NCI-H774 (cell line): ENCODE data around the gene TCF23.
A peak's percentile ranks its signal among the peaks of the same experiment; 100 is the strongest.
"Not testable (repeated sequence)": the region's sequence is repeated elsewhere in the genome, so short reads cannot be mapped to it uniquely, and the experiment has no call there.

Experiments
- DNase-seq: peaks from one replicate; lab custom pipeline; 2025; lab: John Stamatoyannopoulos, UW

The TCF23 gene

DNA sequence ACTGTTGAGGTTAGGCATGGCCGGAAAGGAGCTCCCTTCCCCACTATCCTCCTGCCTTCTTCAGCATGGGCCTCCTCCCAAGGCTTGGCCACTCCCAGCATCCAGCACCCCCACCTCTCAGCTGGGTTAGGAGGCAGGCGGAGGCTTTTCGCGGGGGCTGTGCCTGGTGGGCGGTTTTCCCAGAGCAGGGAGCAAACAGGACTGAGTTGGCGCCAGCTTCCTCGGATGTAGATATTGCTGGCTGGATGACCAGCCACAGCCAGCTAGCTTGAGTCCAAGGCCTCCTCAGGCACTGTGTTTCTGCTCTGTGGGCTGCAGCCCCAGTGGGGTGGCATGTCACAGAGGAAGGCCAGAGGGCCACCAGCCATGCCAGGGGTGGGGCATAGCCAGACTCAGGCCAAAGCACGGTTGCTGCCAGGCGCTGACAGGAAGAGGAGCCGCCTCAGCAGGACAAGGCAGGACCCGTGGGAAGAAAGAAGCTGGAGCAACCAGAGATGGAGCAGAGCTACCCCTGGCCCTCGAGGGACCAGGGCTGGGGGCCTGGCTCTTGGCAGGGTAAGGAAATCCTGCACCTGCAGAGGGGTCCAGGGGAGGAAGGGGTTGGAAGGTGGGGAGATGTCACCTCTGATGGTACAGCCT is at the start of gene TCF23:
Gene TCF23, plus strand, starts transcription at position 204 of the 639 bp plus-strand sequence. Its CDS starts 130 bp downstream, at position 334.
- DNase-seq, result no peak

DNA sequence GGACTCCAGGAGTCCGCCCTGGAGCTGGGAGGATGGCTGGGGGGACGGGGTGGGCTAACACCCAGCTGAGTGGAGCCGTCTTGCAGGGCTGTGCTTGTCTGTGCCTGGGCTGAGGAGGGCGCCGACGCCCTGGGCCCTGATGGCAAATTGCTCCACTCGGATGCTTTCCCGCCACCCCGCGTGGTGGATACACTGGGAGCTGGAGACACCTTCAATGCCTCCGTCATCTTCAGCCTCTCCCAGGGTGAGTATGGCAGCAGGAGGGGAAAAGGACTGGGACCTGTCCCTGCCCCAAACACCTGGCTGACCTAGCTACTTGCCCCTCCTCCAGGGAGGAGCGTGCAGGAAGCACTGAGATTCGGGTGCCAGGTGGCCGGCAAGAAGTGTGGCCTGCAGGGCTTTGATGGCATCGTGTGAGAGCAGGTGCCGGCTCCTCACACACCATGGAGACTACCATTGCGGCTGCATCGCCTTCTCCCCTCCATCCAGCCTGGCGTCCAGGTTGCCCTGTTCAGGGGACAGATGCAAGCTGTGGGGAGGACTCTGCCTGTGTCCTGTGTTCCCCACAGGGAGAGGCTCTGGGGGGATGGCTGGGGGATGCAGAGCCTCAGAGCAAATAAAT is 49.4 kb upstream of the TCF23 start:
- DNase-seq, result no peak

DNA sequence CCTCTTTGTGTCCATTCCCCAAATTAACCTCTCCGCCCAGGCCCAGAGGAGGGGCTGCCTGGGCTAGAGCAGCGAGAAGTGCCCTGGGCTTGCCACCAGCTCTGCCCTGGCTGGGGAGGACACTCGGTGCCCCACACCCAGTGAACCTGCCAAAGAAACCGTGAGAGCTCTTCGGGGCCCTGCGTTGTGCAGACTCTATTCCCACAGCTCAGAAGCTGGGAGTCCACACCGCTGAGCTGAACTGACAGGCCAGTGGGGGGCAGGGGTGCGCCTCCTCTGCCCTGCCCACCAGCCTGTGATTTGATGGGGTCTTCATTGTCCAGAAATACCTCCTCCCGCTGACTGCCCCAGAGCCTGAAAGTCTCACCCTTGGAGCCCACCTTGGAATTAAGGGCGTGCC is 48.8 kb upstream of the TCF23 start:
- no peak for DNase-seq

DNA sequence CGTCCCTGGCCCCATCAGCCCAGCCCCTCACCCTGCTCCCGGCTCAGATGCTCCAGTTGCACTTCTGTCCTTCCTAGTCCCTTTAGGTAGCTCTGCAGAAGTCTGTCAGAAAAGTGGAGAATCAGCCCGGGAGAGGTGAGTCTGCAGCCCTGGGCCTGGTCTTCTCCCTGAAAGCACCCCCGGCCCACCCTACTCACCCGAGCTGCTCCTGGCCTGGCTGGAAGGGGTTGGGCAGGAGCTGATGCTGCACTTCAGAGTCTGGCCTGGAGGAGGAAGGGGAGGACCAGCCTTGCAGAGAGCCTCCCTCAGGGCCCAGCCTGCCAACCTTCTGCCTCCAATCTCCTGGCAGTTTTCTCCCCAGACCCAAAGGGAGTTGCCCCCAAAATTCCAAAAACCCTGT is 46.5 kb upstream of the TCF23 start:
- DNase-seq, result no peak

DNA sequence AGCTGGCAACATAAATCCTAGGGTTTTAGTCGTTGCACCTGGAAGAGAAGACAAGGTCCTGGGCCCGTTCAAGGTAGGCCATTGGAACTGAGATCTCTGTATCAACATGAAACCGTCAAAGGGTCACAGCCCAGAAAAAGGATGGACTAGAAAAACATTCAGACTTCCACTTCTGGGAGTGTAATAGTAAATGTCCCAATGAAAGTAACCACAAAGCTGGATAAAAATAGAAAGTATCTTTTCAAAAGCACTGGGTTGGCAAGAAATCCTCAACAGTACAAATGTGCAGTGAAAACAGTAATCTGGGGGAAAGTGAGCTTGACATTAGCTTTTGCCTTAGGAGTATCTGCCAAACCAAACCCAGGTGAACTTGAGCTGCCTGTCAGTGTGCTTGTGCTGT is 42.8 kb upstream of the TCF23 start:
- no peak for DNase-seq

DNA sequence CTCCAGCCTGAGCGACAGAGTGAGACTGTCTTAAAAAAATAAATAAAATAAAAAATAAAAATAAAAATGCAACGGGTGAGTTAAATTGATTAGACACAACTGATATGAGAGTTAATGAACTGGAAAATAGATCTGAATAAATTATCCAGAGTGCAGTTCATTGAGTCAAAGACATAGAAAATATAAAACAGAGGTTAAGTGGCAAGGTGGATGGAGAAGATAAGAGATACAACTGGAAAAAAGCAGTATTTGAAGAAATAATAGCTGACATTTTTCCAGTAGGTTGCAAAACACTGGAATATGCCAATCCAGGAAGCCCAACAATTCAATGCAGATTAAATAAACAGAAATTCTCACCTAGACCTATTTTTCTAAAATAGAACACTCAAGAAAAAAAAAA is 40.6 kb upstream of the TCF23 start:
- DNase-seq, result no peak

DNA sequence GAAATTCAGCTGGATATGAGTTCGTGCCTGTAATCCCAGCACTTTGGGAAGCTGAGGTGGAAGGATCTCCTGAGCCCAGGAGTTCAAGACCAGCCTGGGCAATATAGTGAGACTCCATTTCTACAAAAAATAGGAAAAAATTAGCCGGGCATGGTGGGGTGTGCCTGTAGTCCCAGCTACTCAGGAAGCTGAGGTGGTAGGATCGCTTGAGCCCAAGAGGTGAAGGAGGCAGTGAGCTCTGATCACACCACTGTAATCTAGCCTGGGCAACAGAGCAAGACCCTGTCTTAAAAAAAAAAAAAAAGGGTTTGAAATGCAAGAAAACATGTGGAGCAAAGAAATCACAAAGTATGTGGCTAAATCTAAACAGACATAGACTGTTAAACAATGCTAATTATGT is 39.7 kb upstream of the TCF23 start:
- DNase-seq, result no peak

DNA sequence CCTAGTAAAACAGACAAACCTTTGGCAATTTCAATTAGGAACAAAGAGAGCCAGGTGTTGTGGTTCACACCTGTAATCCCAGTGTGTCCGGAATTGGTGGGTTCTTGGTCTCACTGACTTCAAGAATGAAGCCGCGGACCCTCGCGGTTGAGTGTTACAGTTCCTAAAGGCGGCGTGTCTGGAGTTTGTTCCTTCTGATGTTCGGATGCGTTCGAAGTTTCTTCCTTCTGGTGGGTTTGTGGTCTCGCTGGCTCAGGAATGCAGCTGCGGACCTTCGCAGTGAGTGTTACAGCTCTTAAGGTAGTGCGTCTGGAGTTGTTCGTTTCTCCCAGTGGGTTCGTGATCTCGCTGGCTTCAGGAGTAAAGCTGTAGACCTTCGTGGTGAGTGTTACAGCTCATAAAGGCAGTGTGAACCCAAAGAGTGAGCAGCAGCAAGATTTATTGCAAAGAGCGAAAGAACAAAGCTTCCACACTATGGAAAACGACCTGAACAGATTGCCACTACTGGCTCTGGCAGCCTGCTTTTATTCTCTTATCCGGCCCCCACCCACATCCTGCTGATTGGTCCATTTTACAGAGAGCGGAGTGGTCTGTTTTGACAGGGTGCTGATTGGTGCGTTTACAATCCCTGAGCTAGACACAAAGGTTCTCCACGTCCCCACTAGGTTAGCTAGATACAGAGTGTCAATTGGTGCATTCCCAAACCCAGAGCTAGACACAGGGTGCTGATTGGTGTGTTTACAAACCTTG is 38.0 kb upstream of the TCF23 start:
- DNase-seq, result not testable (repeated sequence)

DNA sequence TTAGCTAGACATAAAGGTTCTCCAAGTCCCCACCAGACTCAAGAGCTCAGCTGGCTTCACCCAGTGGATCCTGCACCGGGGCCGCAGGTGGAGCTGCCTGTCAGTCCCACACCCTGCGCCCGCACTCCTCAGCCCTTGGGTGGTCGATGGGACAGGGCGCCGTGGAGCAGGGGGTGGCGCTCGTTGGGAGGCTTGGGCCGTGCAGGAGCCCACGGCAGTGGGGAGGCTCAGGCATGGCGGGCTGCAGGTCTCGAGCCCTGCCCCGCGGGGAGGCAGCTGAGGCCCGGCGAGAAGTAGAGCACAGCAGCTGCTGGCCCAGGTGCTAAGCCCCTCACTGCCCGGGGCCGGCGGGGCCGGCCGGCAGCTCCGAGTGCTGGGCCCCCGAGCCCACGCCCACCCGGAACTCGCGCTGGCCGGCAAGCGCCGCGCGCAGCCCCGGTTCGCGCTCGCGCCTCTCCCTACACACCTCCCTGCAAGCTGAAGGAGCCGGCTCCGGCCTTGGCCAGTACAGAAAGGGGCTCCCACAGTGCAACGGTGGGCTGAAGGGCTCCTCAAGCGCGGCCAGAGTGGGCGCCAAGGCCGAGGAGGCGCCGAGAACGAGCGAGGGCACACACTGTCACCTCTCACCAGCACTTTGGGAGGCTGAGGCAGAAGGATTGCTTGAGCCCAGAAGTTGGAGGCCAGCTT is 37.3 kb upstream of the TCF23 start:
- not testable (repeated sequence) for DNase-seq

DNA sequence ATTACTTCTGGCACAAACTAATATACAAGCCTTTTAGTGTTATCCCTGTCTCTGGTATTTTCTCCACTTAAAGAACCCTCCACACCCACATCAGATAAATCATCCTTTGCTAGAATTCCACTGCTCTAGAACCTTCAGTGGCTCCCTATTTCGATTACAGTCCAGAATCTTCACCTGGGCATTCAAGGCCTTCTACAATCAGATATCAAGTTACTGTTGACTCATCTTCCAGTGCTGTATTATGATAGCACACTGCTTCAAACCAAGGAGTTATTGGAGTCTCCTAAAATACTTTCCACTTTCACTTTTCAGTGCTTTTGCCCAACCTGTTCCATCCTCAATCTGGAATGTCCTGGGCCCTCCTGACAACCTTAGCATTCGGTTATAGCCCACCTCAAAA is 33.3 kb upstream of the TCF23 start:
- DNase-seq, result no peak

DNA sequence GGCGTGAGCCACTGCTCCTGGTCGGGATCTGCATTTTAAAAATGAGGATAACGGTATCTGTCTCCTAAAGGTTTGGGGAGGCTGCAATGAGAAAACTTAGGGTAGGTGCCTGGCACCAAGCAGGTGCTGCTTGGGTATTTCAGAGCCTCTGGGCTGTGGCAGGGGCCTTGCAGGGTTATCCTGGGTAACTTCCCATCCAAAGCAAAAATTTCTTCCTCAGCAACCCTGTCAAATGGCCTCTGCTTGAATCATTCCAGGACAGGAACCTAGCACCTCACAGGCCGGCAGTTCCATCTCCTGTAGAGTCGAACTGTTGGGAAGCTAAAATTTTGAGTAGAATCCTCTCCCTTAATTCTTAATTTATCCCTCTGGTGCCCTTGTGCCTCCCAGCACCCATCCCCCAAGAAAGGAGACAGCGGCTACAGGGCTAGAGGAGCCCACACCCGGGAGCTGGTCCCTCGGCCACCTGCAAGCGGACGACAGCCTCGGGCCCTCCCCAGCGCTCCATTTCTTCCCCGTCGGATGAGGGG is 30.7 kb upstream of the TCF23 start:
- no peak for DNase-seq

DNA sequence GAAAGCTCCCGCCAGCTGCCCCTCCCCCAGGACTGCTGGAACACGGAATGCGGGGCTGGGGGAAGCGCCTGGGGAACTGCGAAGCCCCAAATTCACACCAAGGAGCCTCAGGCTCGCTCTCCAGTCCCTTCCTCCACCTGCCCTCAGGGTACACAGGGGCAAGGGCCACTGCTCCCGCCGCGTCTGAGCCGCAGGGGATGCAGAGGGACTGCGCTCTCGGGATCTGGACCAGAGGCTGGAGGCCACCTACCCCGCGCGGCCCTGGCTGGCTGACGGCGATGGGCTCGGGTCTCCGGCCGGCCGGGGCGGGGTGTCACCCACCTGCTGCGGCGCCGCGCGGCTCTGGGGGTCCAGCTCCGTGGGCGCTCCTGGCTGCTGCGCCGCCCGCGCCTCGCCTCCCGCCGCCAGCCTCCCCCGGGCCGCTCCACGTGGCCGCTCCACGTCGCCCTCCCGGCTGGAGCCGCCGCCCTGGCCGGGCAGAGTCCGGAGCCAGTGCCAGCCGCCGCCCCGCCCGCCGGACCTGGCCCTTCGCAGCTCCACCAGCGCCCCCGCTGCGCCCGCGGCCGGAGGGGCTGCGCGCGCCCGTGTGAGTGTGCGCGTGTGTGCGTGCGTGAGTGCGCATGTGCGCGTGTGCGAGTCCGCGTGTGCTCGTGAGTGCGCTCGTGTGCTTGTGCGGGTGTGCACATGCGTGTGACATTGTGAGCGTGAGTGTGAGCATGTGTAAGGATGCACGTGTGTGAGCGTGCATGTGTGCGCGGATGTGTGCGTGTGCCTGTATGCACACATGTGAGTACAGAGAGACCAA is 30.1 kb upstream of the TCF23 start, which contains the start of gene CGREF1:
Gene CGREF1, minus strand, starts transcription at position 604 of the 805 bp plus-strand sequence. CDS start 14,762 bp downstream, outside the sequence.
- no peak for DNase-seq

DNA sequence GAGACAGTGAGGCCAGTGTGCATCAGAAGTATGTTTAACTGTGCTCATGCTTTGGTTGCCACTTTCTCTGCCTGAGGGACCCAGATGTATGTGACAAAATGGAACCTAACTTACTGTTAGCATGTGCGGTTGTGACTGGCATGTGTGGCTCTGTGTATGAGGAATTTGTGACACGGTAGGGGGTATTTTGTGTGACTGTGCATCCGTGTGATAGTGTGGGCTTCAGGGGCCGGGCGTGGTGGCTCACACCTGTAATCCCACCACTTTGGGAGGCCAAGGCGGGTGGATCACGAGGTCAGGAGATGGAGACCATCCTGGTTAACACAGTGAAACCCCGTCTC is 29.5 kb upstream of the TCF23 start:
- DNase-seq, result not testable (repeated sequence)

DNA sequence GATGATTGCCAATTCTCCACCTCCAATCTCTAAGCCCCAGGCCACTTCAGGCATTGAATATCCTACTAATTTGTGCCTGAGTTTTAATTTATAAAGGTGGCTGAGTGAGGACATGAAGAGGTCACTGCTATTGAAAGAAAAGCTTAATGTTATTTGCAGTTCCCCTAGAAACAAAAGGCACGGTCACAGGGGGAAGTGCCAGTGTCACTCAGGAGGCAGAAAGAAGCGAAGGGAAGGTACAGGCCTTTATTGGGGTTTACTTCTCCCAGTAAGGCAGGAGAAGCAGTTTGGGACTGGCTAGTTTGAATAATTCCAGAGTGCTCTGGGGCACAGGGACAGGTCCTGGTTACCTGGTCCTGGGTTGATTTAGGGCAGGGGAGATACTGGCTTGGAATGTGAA is 26.9 kb upstream of the TCF23 start:
- no peak for DNase-seq

DNA sequence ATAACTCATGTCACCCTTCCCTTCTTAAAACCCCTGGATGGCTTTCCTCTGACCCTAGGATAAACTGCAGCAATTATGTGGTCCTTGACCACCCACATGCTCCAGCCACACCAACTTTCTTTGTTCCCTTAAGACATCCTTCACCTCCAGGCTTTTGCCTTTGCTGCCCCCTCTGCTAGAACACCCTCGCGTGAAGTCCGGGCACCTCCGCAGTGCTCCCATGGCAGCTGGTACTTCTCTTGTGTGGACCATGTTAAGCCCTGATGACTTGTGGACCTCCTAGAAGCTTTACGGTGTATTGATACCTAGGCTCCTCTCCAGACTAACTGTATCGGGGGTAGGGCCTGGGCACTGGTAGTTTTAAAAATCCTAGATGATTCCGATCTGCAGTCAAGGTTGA is 26.0 kb upstream of the TCF23 start:
- DNase-seq, result no peak

DNA sequence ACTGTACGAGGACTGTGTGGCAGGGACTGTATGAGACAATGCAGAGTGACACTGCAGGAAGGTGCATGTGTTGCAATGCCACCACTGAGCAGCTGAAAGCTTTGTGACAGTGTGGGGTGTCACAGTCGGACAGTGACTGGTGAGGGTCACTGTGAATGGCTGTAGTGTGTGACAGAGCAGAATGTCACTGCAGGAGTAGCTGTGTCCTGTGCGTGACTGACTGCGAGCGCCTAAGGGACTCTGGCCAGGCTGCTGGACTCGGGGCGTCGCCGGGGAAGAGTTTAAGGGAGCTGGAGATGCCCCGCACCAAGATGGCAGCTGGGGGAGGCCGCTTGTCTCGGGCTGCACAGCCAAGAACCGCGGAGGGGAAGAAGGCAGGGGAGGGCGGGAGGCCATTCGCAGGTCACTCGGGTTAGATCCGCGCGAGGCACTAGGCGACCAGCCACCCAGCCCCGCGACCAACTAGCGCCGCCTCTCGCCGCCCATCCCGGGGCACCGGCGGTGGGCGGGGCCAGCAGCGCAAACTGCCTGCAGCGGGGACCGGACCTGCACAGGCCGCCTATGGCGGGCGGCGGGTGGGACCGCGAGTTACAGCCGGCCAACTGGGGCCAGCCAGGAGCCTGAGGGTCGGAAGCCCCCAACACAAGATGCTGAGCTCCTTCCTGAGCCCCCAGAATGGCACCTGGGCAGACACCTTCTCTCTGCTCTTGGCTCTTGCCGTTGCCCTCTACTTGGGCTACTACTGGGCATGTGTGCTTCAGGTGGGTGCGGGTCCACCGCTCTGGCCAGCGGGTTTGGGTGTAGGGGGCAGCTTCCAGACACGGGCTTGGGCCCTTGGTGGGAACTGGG is 25.3 kb upstream of the TCF23 start, which contains the start of gene ABHD1:
Gene ABHD1, plus strand, starts transcription at position 514 of the 849 bp plus-strand sequence. Its CDS starts 134 bp downstream, at position 648.
- peak; percentile 13 for DNase-seq

DNA sequence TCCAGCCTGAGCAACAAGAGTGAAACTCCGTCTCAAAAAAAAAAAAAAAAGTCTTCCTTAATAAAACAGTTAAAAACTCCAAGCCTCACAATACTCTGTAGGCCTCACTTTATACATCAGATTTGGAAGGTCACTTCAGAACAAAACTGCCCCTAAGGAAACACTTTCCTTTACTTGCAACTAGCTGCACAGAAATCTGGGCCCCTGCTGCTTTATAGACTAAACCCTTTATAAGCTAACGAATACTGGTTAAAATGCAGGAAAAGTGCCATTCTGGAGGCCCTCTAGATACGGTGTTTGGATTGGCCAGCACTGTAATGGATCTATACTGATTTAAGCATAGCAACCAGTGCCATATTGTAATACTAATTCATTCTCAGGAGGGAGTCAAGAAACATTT is 23.7 kb upstream of the TCF23 start:
- no peak for DNase-seq

DNA sequence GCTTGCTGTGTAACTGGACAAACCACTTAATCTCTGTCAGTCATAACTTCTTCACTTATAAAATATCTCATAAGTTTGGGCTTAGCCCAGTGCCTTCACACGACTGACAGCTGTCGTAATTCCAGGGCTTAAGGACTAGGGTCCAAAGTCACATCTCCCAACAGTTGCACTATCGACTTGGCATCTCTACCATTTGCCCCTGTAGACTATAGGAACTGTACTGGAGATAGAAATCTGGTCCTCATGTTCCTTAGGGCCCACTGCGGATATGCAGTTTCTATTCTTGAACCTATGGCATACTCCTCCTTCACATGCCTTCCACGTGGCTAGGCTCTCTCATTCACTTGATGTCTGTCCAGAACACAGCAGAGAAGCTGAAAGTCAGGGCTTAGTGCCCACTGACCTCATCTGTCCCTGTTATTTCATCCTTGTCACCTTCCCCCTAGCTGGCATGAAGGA is 22.5 kb upstream of the TCF23 start:
- DNase-seq, result no peak

DNA sequence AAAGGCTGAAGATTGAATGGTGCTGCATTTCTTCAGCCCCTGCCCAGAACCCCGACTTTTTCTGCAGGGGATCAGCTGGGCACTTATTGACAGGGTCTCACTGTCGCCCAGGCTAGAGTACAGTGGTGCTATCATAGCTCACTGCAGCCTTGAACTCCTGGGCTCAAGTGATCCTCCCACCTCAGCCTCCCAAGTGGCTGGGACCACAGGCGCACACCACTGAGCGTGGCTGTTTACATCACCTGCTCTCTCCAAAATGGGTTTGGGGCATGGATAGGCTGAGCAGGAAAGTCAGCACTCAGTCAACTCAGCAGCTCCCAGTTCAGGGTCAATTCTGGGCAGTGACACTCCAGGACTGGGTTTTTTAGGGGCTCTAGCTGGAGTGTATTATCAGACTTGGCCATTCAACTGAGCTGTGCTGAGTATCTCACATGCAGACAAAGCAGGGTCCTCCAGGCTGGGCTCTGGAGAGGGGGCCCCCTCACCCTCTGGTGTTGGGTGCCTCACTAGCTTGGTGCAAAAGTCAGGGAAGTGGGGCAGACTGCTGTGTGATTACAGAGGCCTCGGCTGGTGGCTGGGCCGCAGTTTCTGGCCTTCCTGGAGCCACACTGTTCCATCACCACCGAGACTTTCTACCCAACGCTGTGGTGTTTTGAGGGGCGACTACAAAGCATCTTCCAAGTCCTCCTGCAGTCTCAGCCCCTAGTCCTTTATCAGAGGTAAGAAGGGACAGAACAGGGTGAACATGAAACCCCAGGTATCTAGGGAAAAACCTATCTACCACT is 20.7 kb upstream of the TCF23 start:
- DNase-seq, result no peak
